Measurements from ENCODE around the gene FLYWCH2. TPM values are rescaled to one million over a fixed set of nuclear protein-coding genes. Genes with fewer than 3 reads are reported as not detected.
"Not testable (repeated sequence)": the region's sequence is repeated elsewhere in the genome, so short reads cannot be mapped to it uniquely, and the experiment has no call there.

The FLYWCH2 gene
- total RNA-seq, 2 donors from 2014 or later = 9.4 to 17.4 TPM

DNA sequence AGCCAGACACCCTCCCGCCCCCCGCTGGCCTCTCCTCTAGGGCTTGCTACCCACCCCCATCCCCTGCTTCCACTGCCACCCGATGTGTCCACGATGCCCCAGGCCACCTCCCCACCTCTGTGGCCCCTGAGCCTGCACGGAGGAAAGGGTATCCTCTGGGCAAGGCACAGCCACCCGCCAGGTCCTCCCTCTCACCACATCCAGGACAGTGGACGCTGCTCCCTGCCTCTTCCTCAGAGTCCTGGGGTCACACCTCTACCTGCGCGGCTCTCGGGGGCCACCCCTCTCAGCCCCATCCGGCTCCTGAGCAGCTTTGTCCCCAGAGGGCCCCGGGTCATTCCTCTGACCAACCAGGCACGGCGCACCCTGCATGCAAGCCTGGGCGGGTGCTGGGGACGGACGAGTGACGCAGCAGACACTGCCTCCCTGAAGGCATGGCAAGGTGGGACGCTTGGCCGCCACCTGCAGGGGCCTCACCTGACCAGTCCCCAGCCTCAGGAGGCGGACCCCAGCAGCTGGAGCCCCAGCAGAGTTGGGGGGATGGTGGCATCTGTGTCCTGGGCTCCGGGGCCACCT lies 53.5 kb downstream of the FLYWCH2 start:
- Mint-ChIP-seq H3K27ac (no peak overlapping the region), H3K9me3 (no peaks in the 10 kb centered on the region), H3K36me3 (no peaks in the 10 kb centered on the region)
- DNase-seq (ENCODE audit: low spot score in 2 of 2) (no peak), ATAC-seq (no peak)

DNA sequence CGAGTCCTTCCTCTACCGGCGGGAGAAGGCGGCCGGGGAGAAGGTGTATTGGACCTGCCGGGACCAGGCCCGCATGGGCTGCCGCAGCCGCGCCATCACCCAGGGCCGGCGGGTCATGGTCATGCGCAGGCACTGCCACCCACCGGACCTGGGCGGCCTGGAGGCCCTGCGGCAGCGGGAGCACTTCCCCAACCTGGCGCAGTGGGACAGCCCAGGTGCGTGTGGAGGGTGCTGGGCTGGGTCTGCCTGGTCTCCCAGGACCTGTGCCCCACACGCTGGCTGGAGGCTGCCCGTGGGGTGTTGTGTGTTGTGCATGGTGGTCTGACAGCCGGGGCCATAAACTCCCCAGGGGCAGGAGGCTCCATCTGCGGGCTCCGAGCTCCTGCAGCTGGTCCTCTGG lies 54.2 kb downstream of the FLYWCH2 start:
- Mint-ChIP-seq H3K27ac (no peak overlapping the region), H3K9me3 (no peaks in the 10 kb centered on the region), H3K36me3 (no peaks in the 10 kb centered on the region)
- ATAC-seq = no peak
- DNase-seq (ENCODE audit: low spot score in 2 of 2) = no peak

DNA sequence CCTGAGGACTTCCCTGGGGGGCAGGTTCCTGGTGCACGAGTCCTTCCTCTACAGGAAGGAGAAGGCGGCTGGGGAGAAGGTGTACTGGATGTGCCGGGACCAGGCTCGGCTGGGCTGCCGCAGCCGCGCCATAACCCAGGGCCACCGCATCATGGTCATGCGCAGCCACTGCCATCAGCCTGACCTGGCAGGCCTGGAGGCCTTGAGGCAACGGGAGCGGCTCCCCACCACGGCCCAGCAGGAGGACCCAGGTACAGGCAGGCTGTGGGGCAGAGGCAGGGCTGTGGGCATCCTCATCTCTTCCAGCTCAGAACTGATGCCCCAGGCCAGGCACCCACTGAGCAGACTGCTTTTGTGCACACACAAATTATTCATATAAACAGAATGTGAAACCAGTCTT lies 55.2 kb downstream of the FLYWCH2 start:
- Mint-ChIP-seq H3K9me3 (no peaks in the 10 kb centered on the region), H3K36me3 (no peaks in the 10 kb centered on the region), H3K27ac (no peak overlapping the region)
- ATAC-seq (no peak), DNase-seq (ENCODE audit: low spot score in 2 of 2) (no peak)

DNA sequence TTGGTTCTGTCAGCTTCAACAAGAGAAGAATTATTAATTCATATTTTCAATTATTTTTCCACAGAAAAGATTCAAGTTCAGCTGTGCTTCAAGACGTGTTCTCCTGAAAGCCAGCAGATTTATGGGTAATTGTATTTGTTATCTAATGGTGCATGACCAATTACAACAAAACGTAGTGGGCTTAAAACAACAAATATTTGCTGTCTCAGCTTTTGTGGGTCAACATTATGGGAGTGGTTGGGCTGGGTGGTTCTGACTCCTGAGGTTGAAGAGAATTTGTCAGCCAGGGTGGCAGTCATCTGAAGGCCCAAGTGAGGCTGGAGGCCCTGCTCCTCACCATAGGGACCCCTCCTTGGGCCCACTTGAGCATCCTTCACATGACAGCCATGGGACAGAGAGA lies 57.0 kb downstream of the FLYWCH2 start:
- no peak for DNase-seq (ENCODE audit: low spot score in 2 of 2)
- Mint-ChIP-seq H3K9me3 (no peaks in the 10 kb centered on the region), H3K27ac (no peak overlapping the region), H3K36me3 (no peaks in the 10 kb centered on the region)
- no peak for ATAC-seq

DNA sequence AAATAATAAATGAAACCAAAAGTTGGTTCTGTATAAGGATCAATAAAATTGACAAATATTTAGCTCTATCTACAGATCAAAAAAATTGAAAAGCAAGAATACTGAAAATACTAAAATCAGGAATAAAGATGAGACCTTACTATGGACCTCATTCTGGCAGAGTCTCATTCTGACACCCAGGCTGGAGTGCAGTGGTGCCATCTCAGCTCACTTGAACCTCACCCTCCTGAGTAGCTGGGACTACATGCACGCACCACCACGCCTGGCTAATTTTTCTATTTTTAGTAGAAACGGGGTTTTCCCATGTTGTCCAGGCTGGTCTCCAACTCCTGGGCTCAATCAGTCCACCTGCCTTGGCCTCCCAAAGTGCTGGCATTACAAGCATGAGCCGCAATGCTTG lies 59.0 kb downstream of the FLYWCH2 start:
- no peak for ATAC-seq
- H3K9me3 Mint-ChIP-seq = no peaks in the 10 kb centered on the region
- H3K27ac Mint-ChIP-seq = no peak overlapping the region
- DNase-seq (ENCODE audit: low spot score in 2 of 2) = no peak
- no peaks in the 10 kb centered on the region for H3K36me3 Mint-ChIP-seq

DNA sequence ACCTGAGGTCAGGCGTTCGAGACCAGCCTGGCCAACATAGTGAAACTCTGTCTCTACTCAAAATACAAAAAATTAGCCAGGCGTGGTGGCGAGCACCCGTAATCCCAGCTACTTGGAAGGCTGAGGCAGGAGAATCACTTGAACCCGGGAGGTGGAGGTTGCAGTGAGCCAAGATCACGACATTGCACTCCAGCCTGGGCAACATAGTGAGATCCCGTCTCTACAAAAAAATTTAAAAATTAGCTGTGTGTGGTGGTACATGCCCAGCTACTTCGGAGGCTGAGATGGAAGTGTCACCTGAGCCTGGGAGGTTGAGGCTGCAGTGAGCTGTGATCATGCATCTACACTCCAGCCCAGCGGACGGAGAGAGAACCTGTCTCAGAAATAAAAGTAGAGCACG lies 60.7 kb downstream of the FLYWCH2 start:
- not testable (repeated sequence) for ATAC-seq; H3K36me3 Mint-ChIP-seq; H3K27ac Mint-ChIP-seq; DNase-seq (ENCODE audit: low spot score in 2 of 2); H3K9me3 Mint-ChIP-seq

DNA sequence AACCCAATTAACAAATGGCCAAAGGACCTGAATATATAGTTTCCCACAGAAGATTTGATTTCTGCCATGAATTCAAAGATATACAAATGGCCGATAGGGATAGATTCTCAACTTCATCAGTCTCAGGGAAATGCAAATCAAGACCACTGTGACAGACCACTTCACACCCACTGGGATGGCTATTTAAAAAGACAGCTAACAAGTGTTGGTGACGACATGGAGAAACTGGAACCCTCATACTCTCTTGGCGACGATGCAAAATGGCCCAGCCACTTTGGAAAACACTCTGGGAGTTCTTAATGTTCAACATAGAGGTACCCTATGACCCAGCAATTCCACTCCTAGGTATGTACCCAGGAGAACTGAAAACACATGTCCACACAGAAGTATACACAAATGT lies 63.6 kb downstream of the FLYWCH2 start:
- DNase-seq (ENCODE audit: low spot score in 2 of 2) = no peak
- H3K36me3 Mint-ChIP-seq = peaks cover 0 to 6% of the 10 kb centered on the region in 2 donors
- H3K27ac Mint-ChIP-seq = no peak overlapping the region
- ATAC-seq = no peak
- H3K9me3 Mint-ChIP-seq = no peaks in the 10 kb centered on the region

Other genes with a start within 250 kb of the FLYWCH2 start
- 10 to 100 TPM; 27.8 to 46.9 TPM for gene KCTD5, start 200.7 kb upstream of the FLYWCH2 start, total RNA-seq
- 1 to 10 TPM; 1.3 to 3.2 TPM for gene PRSS27, start 163.0 kb upstream of the FLYWCH2 start, total RNA-seq
- 100 to 1,000 TPM; 624 to 790 TPM for gene SRRM2, start 130.6 kb upstream of the FLYWCH2 start, total RNA-seq
- gene ELOB, start 105.9 kb upstream of the FLYWCH2 start, total RNA-seq = 100 to 1,000 TPM; 218 to 224 TPM
- not detected for gene PRSS33, start 95.7 kb upstream of the FLYWCH2 start, total RNA-seq
- not detected for gene PRSS41, start 84.7 kb upstream of the FLYWCH2 start, total RNA-seq
- gene PRSS21, start 66.0 kb upstream of the FLYWCH2 start, total RNA-seq = 1 to 10 TPM; 1.8 to 2.4 TPM
- gene ZG16B, start 52.9 kb upstream of the FLYWCH2 start, total RNA-seq = 1 to 10 TPM in 1 of 2 donors, under 1 TPM in 1; 0.48 to 1.4 TPM
- gene PRSS22, start 25.0 kb upstream of the FLYWCH2 start, total RNA-seq = under 1 TPM in 1 of 2 donors, not detected in 1; 0.34 TPM
- gene FLYWCH1, start 28.7 kb downstream of the FLYWCH2 start, total RNA-seq = 10 to 100 TPM; 28.8 to 55.4 TPM
- gene KREMEN2, start 81.1 kb downstream of the FLYWCH2 start, total RNA-seq = not detected
- 10 to 100 TPM; 24.0 to 31.6 TPM for gene PAQR4, start 86.1 kb downstream of the FLYWCH2 start, total RNA-seq
- 100 to 1,000 TPM; 125 to 193 TPM for gene PKMYT1, start 97.2 kb downstream of the FLYWCH2 start, total RNA-seq
- gene CLDN9, start 129.7 kb downstream of the FLYWCH2 start, total RNA-seq = under 1 TPM in 1 of 2 donors, not detected in 1; 0.11 TPM
- gene CLDN6, start 135.0 kb downstream of the FLYWCH2 start, total RNA-seq = not detected
- 10 to 100 TPM in 1 of 2 donors, 1 to 10 TPM in 1; 7.6 to 14.6 TPM for gene TNFRSF12A, start 137.2 kb downstream of the FLYWCH2 start, total RNA-seq
- 10 to 100 TPM; 40.9 to 47.3 TPM for gene HCFC1R1, start 140.7 kb downstream of the FLYWCH2 start, total RNA-seq
- gene THOC6, start 140.8 kb downstream of the FLYWCH2 start, total RNA-seq = 10 to 100 TPM; 35.3 to 65.2 TPM
- 1 to 10 TPM in 1 of 2 donors, not detected in 1; 2.9 TPM for gene BICDL2, start 153.7 kb downstream of the FLYWCH2 start, total RNA-seq
- 1 to 10 TPM; 1.8 to 2.0 TPM for gene MMP25, start 163.3 kb downstream of the FLYWCH2 start, total RNA-seq
- 1,000 to 10,000 TPM; 2,042 to 3,291 TPM for gene IL32, start 182.4 kb downstream of the FLYWCH2 start, total RNA-seq
- gene ZSCAN10, start 216.1 kb downstream of the FLYWCH2 start, total RNA-seq = under 1 TPM; 0.14 to 0.68 TPM
- under 1 TPM in 1 of 2 donors, not detected in 1; 0.18 TPM for gene ZNF205, start 229.4 kb downstream of the FLYWCH2 start, total RNA-seq